Neural cell (in vitro differentiated cells): ENCODE results near the gene NBPF14. TPM values are rescaled to one million over a fixed set of nuclear protein-coding genes. Genes with fewer than 3 reads are reported as not detected.
"Not testable (repeated sequence)": the region's sequence is repeated elsewhere in the genome, so short reads cannot be mapped to it uniquely, and the experiment has no call there.

Source experiments
- H2AFZ ChIP-seq: fragments of 200-600, 300-800 bp; sonication (generic), shearing (Covaris generic); 2 replicates; pipeline ENCODE4 v1.6.0; 2014; ENCODE audit warnings: low read depth, mild to moderate bottlenecking, antibody characterized with exemption, low read length, moderate library complexity
- H3F3A ChIP-seq: fragments of 200-600 bp; shearing (Covaris generic); 2 replicates; pipeline ENCODE4 v1.6.1; 2016; ENCODE audit warnings: mild to moderate bottlenecking, moderate library complexity, mixed read lengths, antibody characterized with exemption, low read length; ENCODE audit not compliant: insufficient read depth, poor library complexity, severe bottlenecking
- H3K27ac ChIP-seq: fragments of 200-600, 300-800 bp; sonication (generic), shearing (Covaris generic); 2 replicates; pipeline ENCODE4 v1.5.1; 2014; ENCODE audit warnings: mild to moderate bottlenecking, low read length, moderate library complexity
- H3K27me3 ChIP-seq: fragments of 300-800, 200-600 bp; sonication (generic), shearing (Covaris generic); 2 replicates; pipeline ENCODE4 v1.6.0; 2014; ENCODE audit warnings: mild to moderate bottlenecking, low read depth, low read length, moderate library complexity; ENCODE audit not compliant: insufficient read depth
- H3K36me3 ChIP-seq: fragments of 300-800, 200-600 bp; sonication (generic), shearing (Covaris generic); 2 replicates; pipeline ENCODE4 v1.5.1; 2014; ENCODE audit warnings: mild to moderate bottlenecking, antibody characterized with exemption, low read length, moderate library complexity; ENCODE audit not compliant: insufficient read depth
- H3K4me2 ChIP-seq: fragments of 300-800, 200-600 bp; sonication (generic), shearing (Covaris generic); 2 replicates; pipeline ENCODE4 v1.6.0; 2014; ENCODE audit warnings: mild to moderate bottlenecking, low read length
- H3K4me3 ChIP-seq: fragments of 300-800, 200-600 bp; sonication (generic), shearing (Covaris generic); 2 replicates; pipeline ENCODE4 v1.5.1; 2014; ENCODE audit warnings: mild to moderate bottlenecking, low read length, moderate library complexity
- H3K79me2 ChIP-seq: fragments of 200-600 bp; shearing (Covaris generic); replicated peaks from 2 replicates; pipeline ENCODE4 v1.6.0; 2014; ENCODE audit warnings: mild to moderate bottlenecking, low read length, moderate library complexity; ENCODE audit not compliant: insufficient read depth
- H3K9ac ChIP-seq: fragments of 300-800, 200-600 bp; sonication (generic), shearing (Covaris generic); 2 replicates; pipeline ENCODE4 v1.6.1; 2016; ENCODE audit warnings: mild to moderate bottlenecking, low read length, mixed read lengths
- H3K9me2 ChIP-seq: fragments of 200-600 bp; shearing (Covaris generic); 2 replicates; pipeline ENCODE4 v1.6.1; 2016; ENCODE audit warnings: mild to moderate bottlenecking, low read length, mixed read lengths; ENCODE audit not compliant: insufficient read depth
- H3K9me3 ChIP-seq: fragments of 200-600, 300-800 bp; sonication (generic), shearing (Covaris generic); 2 replicates; pipeline ENCODE4 v1.6.1; 2016; ENCODE audit warnings: mild to moderate bottlenecking, mixed run types, low read length, moderate library complexity, mixed read lengths
- H4K20me1 ChIP-seq: fragments of 200-600 bp; shearing (Covaris generic); 2 replicates; pipeline ENCODE4 v1.6.1; 2016; ENCODE audit warnings: mild to moderate bottlenecking, mixed run types; ENCODE audit not compliant: insufficient read depth
- polyA plus RNA-seq: library from polyadenylated mRNA; depleted of rRNA; stranded (reverse); fragments of >200 nt; gene quantifications from 2 replicates; pipeline ENCODE4 v1.2.3, GENCODE V29; 2014
- small RNA-seq, 3 experiments: library from RNA; depleted of rRNA; stranded (forward); fragments of <200 nt; gene quantifications; one replicate each; pipeline ENCODE3, GENCODE V24; 2012

Gene NBPF14
- polyA plus RNA-seq, 1 donor from 2014 or later = 1.4 TPM

GRCh38 chr1:148493933-148494332 lies 101.9 kb downstream of the NBPF14 start:
- H3K9me3 ChIP-seq, H3F3A ChIP-seq, H3K4me3 ChIP-seq, H3K79me2 ChIP-seq, H4K20me1 ChIP-seq, H3K27me3 ChIP-seq, H3K9ac ChIP-seq, H3K36me3 ChIP-seq, H3K4me2 ChIP-seq, H2AFZ ChIP-seq, H3K27ac ChIP-seq, H3K9me2 ChIP-seq: not testable (repeated sequence)

GRCh38 chr1:148483029-148483428 lies 112.8 kb downstream of the NBPF14 start, which contains the start of gene PPIAL4G:
PPIAL4G (minus strand) TSS chr1:148483302; CDS start chr1:148483252, 50 bp downstream.
- not testable (repeated sequence) for H3K27ac ChIP-seq, H3K4me2 ChIP-seq, H3K9ac ChIP-seq, H3K36me3 ChIP-seq, H3K4me3 ChIP-seq, H2AFZ ChIP-seq, H3F3A ChIP-seq, H4K20me1 ChIP-seq, H3K9me2 ChIP-seq, H3K27me3 ChIP-seq, H3K79me2 ChIP-seq, H3K9me3 ChIP-seq

Small RNA genes lying within 50 kb of the gene (small RNA-seq; reads per million reads assigned to genes)
- 2.7 to 44.1 (median 7.2) reads per million in 3 experiments for gene RF00003

Other genes starting within 250 kb of the NBPF14 start
- gene PPIAL4G, start 112.7 kb downstream of the NBPF14 start, polyA plus RNA-seq = not detected in 2 replicates
- 5.8 and 6.6 TPM in 2 replicates for gene NUDT4B, start 152.8 kb upstream of the NBPF14 start, polyA plus RNA-seq
- 151 TPM in 2 replicates for gene PDE4DIP, start 248.4 kb upstream of the NBPF14 start, polyA plus RNA-seq